ENCODE data around the gene XRCC5. TPM values are rescaled to one million over a fixed set of nuclear protein-coding genes. Genes with fewer than 3 reads are reported as not detected.

XRCC5 gene
- total RNA-seq, 1 experiment from 2014 or later = 322 TPM

DNA sequence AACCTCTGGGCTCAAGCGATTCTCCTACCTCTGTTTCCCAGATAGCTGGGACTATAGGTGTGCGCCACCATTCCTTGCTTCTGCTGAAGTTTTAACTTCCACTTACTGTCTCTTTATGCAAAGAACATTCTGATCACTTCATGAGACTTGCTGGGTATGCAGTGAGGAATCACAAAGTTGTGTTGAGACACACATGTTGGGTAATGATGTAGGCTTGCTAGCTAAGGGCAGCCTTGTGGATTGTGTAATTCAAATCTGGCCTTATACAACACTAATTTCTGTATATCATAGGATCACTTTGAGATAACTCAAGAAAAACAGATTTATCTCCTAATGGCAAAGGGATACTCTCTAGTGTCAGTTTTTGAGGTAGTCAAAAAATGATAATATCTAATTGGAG, 24.2 kb downstream of the XRCC5 start:
- Histone ChIP-seq H3K27ac (ENCODE audit: low read length) (no peak overlapping the region), H3K36me3 (ENCODE audit: control insufficient read depth, insufficient read depth, low read length) (peaks cover 83% of the 10 kb centered on the region), H3K9me3 (ENCODE audit: control insufficient read depth, insufficient read depth, low read depth, low read length) (no peaks in the 10 kb centered on the region), H3K27me3 (ENCODE audit: control insufficient read depth, insufficient read depth, low read length) (no peaks in the 10 kb centered on the region), H3K4me1 (ENCODE audit: control insufficient read depth, insufficient read depth, low read length) (no peaks in the 10 kb centered on the region), H3K4me3 (ENCODE audit: low read depth in 2 of 2, low read length in 2 of 2) (no peak overlapping the region)
- no peak for ATAC-seq
- POLR2A ChIA-PET = no interaction called here
- TF ChIP-seq, protein P1, sequence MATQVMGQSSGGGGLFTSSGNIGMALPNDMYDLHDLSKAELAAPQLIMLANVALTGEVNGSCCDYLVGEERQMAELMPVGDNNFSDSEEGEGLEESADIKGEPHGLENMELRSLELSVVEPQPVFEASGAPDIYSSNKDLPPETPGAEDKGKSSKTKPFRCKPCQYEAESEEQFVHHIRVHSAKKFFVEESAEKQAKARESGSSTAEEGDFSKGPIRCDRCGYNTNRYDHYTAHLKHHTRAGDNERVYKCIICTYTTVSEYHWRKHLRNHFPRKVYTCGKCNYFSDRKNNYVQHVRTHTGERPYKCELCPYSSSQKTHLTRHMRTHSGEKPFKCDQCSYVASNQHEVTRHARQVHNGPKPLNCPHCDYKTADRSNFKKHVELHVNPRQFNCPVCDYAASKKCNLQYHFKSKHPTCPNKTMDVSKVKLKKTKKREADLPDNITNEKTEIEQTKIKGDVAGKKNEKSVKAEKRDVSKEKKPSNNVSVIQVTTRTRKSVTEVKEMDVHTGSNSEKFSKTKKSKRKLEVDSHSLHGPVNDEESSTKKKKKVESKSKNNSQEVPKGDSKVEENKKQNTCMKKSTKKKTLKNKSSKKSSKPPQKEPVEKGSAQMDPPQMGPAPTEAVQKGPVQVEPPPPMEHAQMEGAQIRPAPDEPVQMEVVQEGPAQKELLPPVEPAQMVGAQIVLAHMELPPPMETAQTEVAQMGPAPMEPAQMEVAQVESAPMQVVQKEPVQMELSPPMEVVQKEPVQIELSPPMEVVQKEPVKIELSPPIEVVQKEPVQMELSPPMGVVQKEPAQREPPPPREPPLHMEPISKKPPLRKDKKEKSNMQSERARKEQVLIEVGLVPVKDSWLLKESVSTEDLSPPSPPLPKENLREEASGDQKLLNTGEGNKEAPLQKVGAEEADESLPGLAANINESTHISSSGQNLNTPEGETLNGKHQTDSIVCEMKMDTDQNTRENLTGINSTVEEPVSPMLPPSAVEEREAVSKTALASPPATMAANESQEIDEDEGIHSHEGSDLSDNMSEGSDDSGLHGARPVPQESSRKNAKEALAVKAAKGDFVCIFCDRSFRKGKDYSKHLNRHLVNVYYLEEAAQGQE (IDR thresholded peaks at IDR 0.05; ENCODE audit: insufficient read depth in 1 of 2, low read depth in 2 of 2, low read length in 1 of 2) = no peak
- TF ChIP-seq SIN3A (IDR thresholded peaks at IDR 0.05; ENCODE audit: borderline replicate concordance, insufficient read depth, low read depth, low read length) (no peak), TCF7L2 (IDR thresholded peaks at IDR 0.05; ENCODE audit: low read depth, low read length) (no peak), POLR2AphosphoS5 (IDR thresholded peaks at IDR 0.05; ENCODE audit: low read depth, low read length) (no peak)
- TF ChIP-seq, protein P2, sequence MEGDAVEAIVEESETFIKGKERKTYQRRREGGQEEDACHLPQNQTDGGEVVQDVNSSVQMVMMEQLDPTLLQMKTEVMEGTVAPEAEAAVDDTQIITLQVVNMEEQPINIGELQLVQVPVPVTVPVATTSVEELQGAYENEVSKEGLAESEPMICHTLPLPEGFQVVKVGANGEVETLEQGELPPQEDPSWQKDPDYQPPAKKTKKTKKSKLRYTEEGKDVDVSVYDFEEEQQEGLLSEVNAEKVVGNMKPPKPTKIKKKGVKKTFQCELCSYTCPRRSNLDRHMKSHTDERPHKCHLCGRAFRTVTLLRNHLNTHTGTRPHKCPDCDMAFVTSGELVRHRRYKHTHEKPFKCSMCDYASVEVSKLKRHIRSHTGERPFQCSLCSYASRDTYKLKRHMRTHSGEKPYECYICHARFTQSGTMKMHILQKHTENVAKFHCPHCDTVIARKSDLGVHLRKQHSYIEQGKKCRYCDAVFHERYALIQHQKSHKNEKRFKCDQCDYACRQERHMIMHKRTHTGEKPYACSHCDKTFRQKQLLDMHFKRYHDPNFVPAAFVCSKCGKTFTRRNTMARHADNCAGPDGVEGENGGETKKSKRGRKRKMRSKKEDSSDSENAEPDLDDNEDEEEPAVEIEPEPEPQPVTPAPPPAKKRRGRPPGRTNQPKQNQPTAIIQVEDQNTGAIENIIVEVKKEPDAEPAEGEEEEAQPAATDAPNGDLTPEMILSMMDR (IDR thresholded peaks at IDR 0.05) = no peak
- no peak for DNase-seq (ENCODE audit: low read depth, low spot score)
- in situ Hi-C loops (cut with HindIII; ENCODE audit: low pct_unique_long_range_greater_than_20kb, low sequenced_read_pairs) (no loop called here), intact Hi-C loops (cut with micrococcal nuclease; ENCODE audit: unreplicated experiment) (no loop called here)
- CTCF ChIA-PET = interaction anchor here (0.7 to 0.8 kb wide), 2 partner anchors 16 to 50 kb away, joined by 3 read pairs; no protein-coding TSS in a partner anchor
- BruUV-seq (replicated peaks) = no TSS peak

DNA sequence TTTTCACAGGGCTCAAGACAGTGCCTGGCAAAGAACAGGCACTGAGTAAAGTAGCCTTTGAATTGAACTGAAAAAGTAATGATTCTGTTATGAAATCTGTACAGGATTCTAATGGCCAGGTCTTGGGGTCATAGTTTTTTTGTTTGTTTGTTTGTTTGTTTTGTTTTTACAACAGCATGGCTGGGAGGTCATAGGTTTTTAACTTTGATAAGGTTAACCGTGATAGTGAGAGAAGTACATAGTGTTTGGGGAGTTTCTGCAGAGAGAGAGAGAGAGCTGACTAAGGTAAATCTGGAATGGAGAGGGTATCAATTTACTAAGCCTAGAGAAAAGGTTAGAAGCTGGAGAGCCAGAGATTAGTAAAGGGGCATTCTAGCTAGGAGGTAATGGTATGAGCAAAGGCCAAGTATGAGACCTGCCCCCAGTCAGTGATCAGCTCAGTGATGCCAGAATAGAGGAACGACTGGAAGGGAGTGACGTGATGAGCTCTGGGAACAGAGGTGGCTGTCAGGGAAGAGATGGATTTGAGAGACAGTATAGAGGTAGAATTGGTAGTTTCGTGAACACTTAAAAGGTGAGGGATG, 25.9 kb downstream of the XRCC5 start:
- DNase-seq (ENCODE audit: low read depth, low spot score) = no peak
- no TSS peak for BruUV-seq (replicated peaks)
- Histone ChIP-seq H3K36me3 (ENCODE audit: control insufficient read depth, insufficient read depth, low read length) (peaks cover 80% of the 10 kb centered on the region), H3K4me3 (ENCODE audit: low read depth in 2 of 2, low read length in 2 of 2) (no peak overlapping the region), H3K4me1 (ENCODE audit: control insufficient read depth, insufficient read depth, low read length) (no peaks in the 10 kb centered on the region), H3K27me3 (ENCODE audit: control insufficient read depth, insufficient read depth, low read length) (no peaks in the 10 kb centered on the region), H3K27ac (ENCODE audit: low read length) (no peak overlapping the region), H3K9me3 (ENCODE audit: control insufficient read depth, insufficient read depth, low read depth, low read length) (no peaks in the 10 kb centered on the region)
- TF ChIP-seq TCF7L2 (IDR thresholded peaks at IDR 0.05; ENCODE audit: low read depth, low read length) (no peak), POLR2AphosphoS5 (IDR thresholded peaks at IDR 0.05; ENCODE audit: low read depth, low read length) (no peak), SIN3A (IDR thresholded peaks at IDR 0.05; ENCODE audit: borderline replicate concordance, insufficient read depth, low read depth, low read length) (no peak)
- TF ChIP-seq, protein P2 (IDR thresholded peaks at IDR 0.05) = no peak
- TF ChIP-seq, protein P1 (IDR thresholded peaks at IDR 0.05; ENCODE audit: insufficient read depth in 1 of 2, low read depth in 2 of 2, low read length in 1 of 2) = no peak
- ATAC-seq = no peak
- ChIA-PET CTCF (no interaction called here), POLR2A (no interaction called here)
- intact Hi-C loops (cut with micrococcal nuclease; ENCODE audit: unreplicated experiment) (no loop called here), in situ Hi-C loops (cut with HindIII; ENCODE audit: low pct_unique_long_range_greater_than_20kb, low sequenced_read_pairs) (no loop called here)
